OCI-LY1 (cell line): ENCODE measurements around the gene RBM20.
A peak's percentile ranks its signal among the peaks of the same experiment; 100 is the strongest.
"Not testable (repeated sequence)": the region's sequence is repeated elsewhere in the genome, so short reads cannot be mapped to it uniquely, and the experiment has no call there.

Source experiments
- H2AFZ ChIP-seq: fragments of 200-600 bp; sonication (generic), shearing (Covaris generic); 2 replicates; pipeline ENCODE4 v1.6.0; 2014; ENCODE audit warnings: antibody characterized with exemption, mild to moderate bottlenecking, low read length
- H3F3A ChIP-seq: fragments of 200-600 bp; sonication (generic), shearing (Covaris generic); 2 replicates; pipeline ENCODE4 v1.6.0; 2014; ENCODE audit warnings: mild to moderate bottlenecking, antibody characterized with exemption, low read length, moderate library complexity; ENCODE audit not compliant: insufficient read depth
- H3K27ac ChIP-seq: fragments of 200-600 bp; sonication (generic); 2 replicates; pipeline ENCODE4 v1.5.1; 2014; ENCODE audit warnings: low read length, mixed run types, mild to moderate bottlenecking, low read depth; ENCODE audit not compliant: poor library complexity, severe bottlenecking
- H3K27me3 ChIP-seq: fragments of 200-600 bp; sonication (generic); 2 replicates; pipeline ENCODE4 v1.6.0; 2014; ENCODE audit warnings: antibody characterized with exemption, mild to moderate bottlenecking, low read length, moderate library complexity; ENCODE audit not compliant: insufficient read depth
- H3K36me3 ChIP-seq: fragments of 200-600 bp; sonication (generic); 2 replicates; pipeline ENCODE4 v1.6.1; 2014; ENCODE audit warnings: mild to moderate bottlenecking, antibody characterized with exemption, low read length, moderate library complexity, mixed read lengths; ENCODE audit not compliant: insufficient read depth
- H3K4me1 ChIP-seq: fragments of 200-600 bp; sonication (generic); 2 replicates; pipeline ENCODE4 v1.5.1; 2014; ENCODE audit warnings: mild to moderate bottlenecking, low read length, moderate library complexity; ENCODE audit not compliant: insufficient read depth, severe bottlenecking
- H3K4me2 ChIP-seq: fragments of 200-600 bp; sonication (generic), shearing (Covaris generic); 2 replicates; pipeline ENCODE4 v1.6.1; 2014; ENCODE audit warnings: low read length
- H3K4me3 ChIP-seq: fragments of 200-600 bp; sonication (generic); 2 replicates; pipeline ENCODE4 v1.5.1; 2014; ENCODE audit warnings: low read length, low read depth, mild to moderate bottlenecking, mixed read lengths; ENCODE audit not compliant: poor library complexity, severe bottlenecking
- H3K79me2 ChIP-seq: fragments of 200-600 bp; shearing (Covaris generic); 2 replicates; pipeline ENCODE4 v1.6.1; 2016; ENCODE audit warnings: mixed run types, low read length, mixed read lengths; ENCODE audit not compliant: insufficient read depth
- H3K9ac ChIP-seq: fragments of 200-600 bp; sonication (generic), shearing (Covaris generic); 2 replicates; pipeline ENCODE4 v1.6.1; 2014; ENCODE audit warnings: mild to moderate bottlenecking, low read length, mixed read lengths
- H3K9me2 ChIP-seq: fragments of 200-600 bp; sonication (generic), shearing (Covaris generic); 2 replicates; pipeline ENCODE4 v1.6.1; 2014; ENCODE audit warnings: low read depth, mild to moderate bottlenecking, low read length, mixed read lengths
- H3K9me3 ChIP-seq: fragments of 200-600 bp; shearing (Covaris generic); 2 replicates; pipeline ENCODE4 v1.6.1; 2014; ENCODE audit warnings: low read length, mixed read lengths
- H4K20me1 ChIP-seq: fragments of 200-600 bp; sonication (generic), shearing (Covaris generic); 2 replicates; pipeline ENCODE4 v1.6.0; 2016; ENCODE audit warnings: mild to moderate bottlenecking, low read length; ENCODE audit not compliant: insufficient read depth
- EZH2 ChIP-seq: fragments of 200-600 bp; sonication (generic), shearing (Covaris generic); IDR thresholded peaks from 2 replicates; pipeline ENCODE4 v1.8.0; 2017; ENCODE audit warnings: borderline replicate concordance, mixed run types, mild to moderate bottlenecking, antibody characterized with exemption, low read length, moderate library complexity, mixed read lengths
- TF ChIP-seq, protein P1 (sequence below): fragments of 200-600 bp; sonication (generic), shearing (Covaris generic); IDR thresholded peaks from 2 replicates; pipeline ENCODE4 v1.5.1; 2017; ENCODE audit warnings: mild to moderate bottlenecking, antibody characterized with exemption, low read length, moderate library complexity, mixed read lengths

Gene RBM20

DNA sequence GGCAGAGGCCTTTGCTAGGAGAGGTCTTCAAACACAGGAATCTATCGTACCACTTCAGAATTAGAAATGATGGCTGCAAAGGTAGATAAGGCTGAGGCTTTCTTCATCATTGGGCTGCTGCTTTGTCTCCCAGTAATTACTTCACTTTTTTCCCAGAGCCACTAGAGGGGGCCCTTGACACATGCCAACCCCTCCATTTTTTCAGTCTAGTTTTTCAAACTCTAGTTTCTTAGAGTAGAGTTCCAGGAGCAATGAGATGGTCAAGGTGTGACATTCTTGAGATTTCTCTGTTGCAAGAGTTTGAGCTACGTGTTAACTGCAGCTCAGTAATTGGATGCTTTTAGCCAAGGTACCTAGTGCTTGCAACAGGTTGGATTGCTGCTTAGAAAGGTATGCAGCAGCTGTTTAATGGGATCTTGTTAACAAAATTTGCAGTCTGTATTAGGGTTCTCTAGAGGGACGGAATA lies 33.8 kb upstream of the RBM20 start:
- H3K9ac ChIP-seq, result peak overlapping the region; percentile 74
- H4K20me1 ChIP-seq, result no peaks in the 10 kb centered on the region
- peak overlapping the region; percentile 95 for H3K27ac ChIP-seq
- H3F3A ChIP-seq, result peaks cover 9% of the 10 kb centered on the region; the same call in 1 of the 2 replicates
- peak overlapping the region; percentile 71 for H3K4me3 ChIP-seq
- no peak overlapping the region for H2AFZ ChIP-seq
- TF ChIP-seq EZH2, result no peak
- TF ChIP-seq, protein P1, sequence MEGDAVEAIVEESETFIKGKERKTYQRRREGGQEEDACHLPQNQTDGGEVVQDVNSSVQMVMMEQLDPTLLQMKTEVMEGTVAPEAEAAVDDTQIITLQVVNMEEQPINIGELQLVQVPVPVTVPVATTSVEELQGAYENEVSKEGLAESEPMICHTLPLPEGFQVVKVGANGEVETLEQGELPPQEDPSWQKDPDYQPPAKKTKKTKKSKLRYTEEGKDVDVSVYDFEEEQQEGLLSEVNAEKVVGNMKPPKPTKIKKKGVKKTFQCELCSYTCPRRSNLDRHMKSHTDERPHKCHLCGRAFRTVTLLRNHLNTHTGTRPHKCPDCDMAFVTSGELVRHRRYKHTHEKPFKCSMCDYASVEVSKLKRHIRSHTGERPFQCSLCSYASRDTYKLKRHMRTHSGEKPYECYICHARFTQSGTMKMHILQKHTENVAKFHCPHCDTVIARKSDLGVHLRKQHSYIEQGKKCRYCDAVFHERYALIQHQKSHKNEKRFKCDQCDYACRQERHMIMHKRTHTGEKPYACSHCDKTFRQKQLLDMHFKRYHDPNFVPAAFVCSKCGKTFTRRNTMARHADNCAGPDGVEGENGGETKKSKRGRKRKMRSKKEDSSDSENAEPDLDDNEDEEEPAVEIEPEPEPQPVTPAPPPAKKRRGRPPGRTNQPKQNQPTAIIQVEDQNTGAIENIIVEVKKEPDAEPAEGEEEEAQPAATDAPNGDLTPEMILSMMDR, result peak; percentile 89
- peaks cover 44% of the 10 kb centered on the region for H3K79me2 ChIP-seq
- no peaks in the 10 kb centered on the region for H3K27me3 ChIP-seq
- no peaks in the 10 kb centered on the region for H3K9me2 ChIP-seq
- H3K4me2 ChIP-seq, result peak overlapping the region; percentile 84
- no peaks in the 10 kb centered on the region for H3K9me3 ChIP-seq
- peaks cover 62% of the 10 kb centered on the region for H3K36me3 ChIP-seq
- H3K4me1 ChIP-seq, result peaks cover 77% of the 10 kb centered on the region

DNA sequence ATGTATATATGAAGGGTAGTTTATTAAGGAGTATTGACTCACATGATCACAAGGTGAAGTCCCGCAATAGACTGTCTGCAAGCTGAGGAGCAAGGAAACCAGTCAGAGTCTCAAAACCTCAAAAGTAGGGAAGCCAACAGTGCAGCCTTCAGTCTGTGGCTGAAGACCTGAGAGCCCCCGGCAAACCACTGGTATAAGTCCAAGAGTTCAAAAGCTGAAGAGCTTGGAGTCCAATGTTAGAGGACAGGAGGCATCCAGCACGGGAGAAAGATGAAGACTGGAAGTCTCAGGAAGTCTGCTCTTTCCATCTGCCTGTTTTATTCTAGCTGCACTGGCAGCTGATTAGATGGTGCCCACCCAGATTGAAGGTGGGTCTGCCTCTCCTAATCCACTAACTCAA lies 33.4 kb upstream of the RBM20 start:
- not testable (repeated sequence) for H3K9me3 ChIP-seq, H3K27me3 ChIP-seq, H4K20me1 ChIP-seq, H3K9me2 ChIP-seq, H3F3A ChIP-seq, H2AFZ ChIP-seq
- Histone ChIP-seq H3K4me3 (peak overlapping the region; percentile 71), H3K36me3 (peaks cover 58% of the 10 kb centered on the region), H3K79me2 (peaks cover 40% of the 10 kb centered on the region), H3K4me1 (peaks cover 81% of the 10 kb centered on the region), H3K9ac (peak overlapping the region; percentile 74), H3K4me2 (peak overlapping the region; percentile 84), H3K27ac (peak overlapping the region; percentile 95)

DNA sequence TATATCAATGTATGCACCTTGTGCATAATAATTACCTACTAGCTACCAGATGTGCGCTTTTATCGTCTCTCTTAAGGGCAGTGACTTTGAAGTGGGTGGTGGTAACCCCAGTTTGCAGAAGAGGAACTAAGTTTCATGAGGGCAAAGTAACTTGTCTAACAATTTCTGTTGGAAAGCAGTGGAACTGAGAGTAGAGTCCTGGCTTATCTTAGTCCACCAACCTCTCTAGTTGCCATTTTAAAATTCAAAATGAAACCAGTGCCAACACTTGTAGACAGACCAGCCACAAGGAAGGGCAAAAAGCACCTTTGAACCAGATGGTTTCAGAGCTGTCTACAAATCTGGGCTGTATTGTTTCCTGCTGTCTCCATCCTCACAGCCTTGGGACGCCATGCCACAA lies 32.0 kb upstream of the RBM20 start:
- Histone ChIP-seq H3K79me2 (peaks cover 30% of the 10 kb centered on the region), H2AFZ (no peak overlapping the region), H3K27ac (peak overlapping the region; percentile 95), H3K4me3 (peak overlapping the region; percentile 71), H3K27me3 (no peaks in the 10 kb centered on the region), H3K9ac (peak overlapping the region; percentile 74), H3K4me1 (peaks cover 87% of the 10 kb centered on the region), H3K4me2 (peak overlapping the region; percentile 84), H3K36me3 (peaks cover 46% of the 10 kb centered on the region), H3K9me2 (no peaks in the 10 kb centered on the region), H3F3A (peaks cover 6% of the 10 kb centered on the region; the same call in 1 of the 2 replicates), H4K20me1 (no peaks in the 10 kb centered on the region), H3K9me3 (no peaks in the 10 kb centered on the region)
- no peak for TF ChIP-seq EZH2
- TF ChIP-seq, protein P1, result no peak

DNA sequence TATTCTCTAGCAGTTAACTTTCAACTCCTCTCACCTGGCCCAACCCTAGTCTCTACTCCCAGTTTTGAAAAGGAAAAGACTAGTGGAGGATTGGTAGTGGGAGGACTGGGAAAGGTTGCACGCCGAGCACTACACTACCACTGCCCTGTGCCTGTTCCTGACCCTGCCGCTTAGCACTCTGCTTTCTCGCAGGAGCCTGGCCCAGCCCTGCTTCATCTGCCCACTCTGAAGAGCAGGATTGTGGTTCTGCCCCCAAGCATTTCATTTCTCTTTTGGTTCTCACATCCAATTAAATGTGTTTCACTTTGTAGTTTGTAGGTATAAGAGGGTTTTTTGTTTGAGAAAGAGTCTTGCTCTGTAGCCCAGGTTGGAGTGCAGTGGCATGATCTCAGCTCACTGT lies 31.5 kb upstream of the RBM20 start:
- peak overlapping the region; percentile 84 for H3K4me2 ChIP-seq
- H3K79me2 ChIP-seq, result peaks cover 28% of the 10 kb centered on the region
- no peaks in the 10 kb centered on the region for H3K27me3 ChIP-seq
- H3K9me3 ChIP-seq, result no peaks in the 10 kb centered on the region
- peaks cover 41% of the 10 kb centered on the region for H3K36me3 ChIP-seq
- H3K4me1 ChIP-seq, result peaks cover 92% of the 10 kb centered on the region
- H4K20me1 ChIP-seq, result no peaks in the 10 kb centered on the region
- TF ChIP-seq, protein P1, result no peak
- peak overlapping the region; percentile 95 for H3K27ac ChIP-seq
- H3K4me3 ChIP-seq, result peak overlapping the region; percentile 71
- no peak overlapping the region for H2AFZ ChIP-seq
- peaks cover 6% of the 10 kb centered on the region; the same call in 1 of the 2 replicates for H3F3A ChIP-seq
- H3K9ac ChIP-seq, result peak overlapping the region; percentile 74
- no peaks in the 10 kb centered on the region for H3K9me2 ChIP-seq
